Liver (tissue), 9 donors: Measurements from ENCODE around the gene HYOU1. TPM values are rescaled to one million over a fixed set of nuclear protein-coding genes. Genes with fewer than 3 reads are reported as not detected.
"Not testable (repeated sequence)": the region's sequence is repeated elsewhere in the genome, so short reads cannot be mapped to it uniquely, and the experiment has no call there.

Experiments used
- DNase-seq: peaks from one replicate; pipeline ENCODE4 v3.0.0-alpha.2; 2017; ENCODE audit warnings: low spot score
- H3K27ac ChIP-seq, 2 donors: one replicate each; pipeline ENCODE4 v1.7.0; 2013; ENCODE audit warnings: inconsistent platforms in 2 of 2, low read length in 2 of 2, control low read depth in 1 of 2, low read depth in 1 of 2, mild to moderate bottlenecking in 1 of 2
- H3K27me3 ChIP-seq, 4 donors: one replicate each; pipeline versions ENCODE4 v1.6.1 to v1.7.0; 2013; ENCODE audit warnings: low read length in 3 of 4, inconsistent platforms in 1 of 4, mild to moderate bottlenecking in 1 of 4, moderate library complexity in 1 of 4; ENCODE audit not compliant: control insufficient read depth in 4 of 4, insufficient read depth in 4 of 4
- H3K36me3 ChIP-seq, 4 donors: one replicate each; pipeline versions ENCODE4 v1.6.1 to v1.7.0; 2013; ENCODE audit warnings: low read length in 3 of 4, mild to moderate bottlenecking in 3 of 4, low read depth in 1 of 4, moderate library complexity in 1 of 4; ENCODE audit not compliant: control insufficient read depth in 4 of 4, insufficient read depth in 3 of 4
- H3K4me1 ChIP-seq, 4 donors: one replicate each; pipeline versions ENCODE4 v1.6.1 to v1.7.0; 2013; ENCODE audit warnings: low read length in 3 of 4, mild to moderate bottlenecking in 3 of 4, moderate library complexity in 1 of 4; ENCODE audit not compliant: control insufficient read depth in 4 of 4, insufficient read depth in 4 of 4
- H3K4me3 ChIP-seq, 3 donors: one replicate each; pipeline versions ENCODE4 v1.6.1 to v1.7.0; 2013; ENCODE audit warnings: low read length in 3 of 3, control low read depth in 1 of 3, low read depth in 1 of 3, mild to moderate bottlenecking in 1 of 3
- H3K9ac ChIP-seq, 2 donors: one replicate each; pipeline ENCODE4 v1.7.0; 2013; ENCODE audit warnings: low read length in 2 of 2, mild to moderate bottlenecking in 2 of 2, moderate library complexity in 2 of 2, control low read depth in 1 of 2, low read depth in 1 of 2
- H3K9me3 ChIP-seq, 4 donors: one replicate each; pipeline versions ENCODE4 v1.6.1 to v1.7.0; 2013; ENCODE audit warnings: low read length in 3 of 4; ENCODE audit not compliant: control insufficient read depth in 4 of 4
- FOXA1 ChIP-seq: IDR thresholded peaks from 2 replicates; pipeline ENCODE4 v1.6.1; 2016; ENCODE audit warnings: antibody characterized with exemption
- FOXA2 ChIP-seq: IDR thresholded peaks from 2 replicates; pipeline ENCODE4 v1.6.1; 2016; ENCODE audit warnings: antibody characterized with exemption
- GABPA ChIP-seq, 2 donors: IDR thresholded peaks in 1 of 2; conservative IDR thresholded peaks in 1 of 2; 2 replicates each; pipeline ENCODE4 v1.6.1; 2016; ENCODE audit warnings: antibody characterized with exemption in 2 of 2, mild to moderate bottlenecking in 1 of 2, moderate library complexity in 1 of 2
- HNF4G ChIP-seq: IDR thresholded peaks from 2 replicates; pipeline ENCODE4 v1.6.1; 2016; ENCODE audit warnings: antibody characterized with exemption
- JUND ChIP-seq, 2 donors: IDR thresholded peaks; 2 replicates each; pipeline ENCODE4 v1.6.1; 2016; ENCODE audit warnings: antibody characterized with exemption in 2 of 2
- NR2F2 ChIP-seq: IDR thresholded peaks from 2 replicates; pipeline ENCODE4 v1.6.1; 2016; ENCODE audit warnings: antibody characterized with exemption
- RXRA ChIP-seq, 2 donors: IDR thresholded peaks; 2 replicates each; pipeline ENCODE4 v1.6.1; 2017 to 2018; ENCODE audit warnings: antibody characterized with exemption in 2 of 2, mild to moderate bottlenecking in 1 of 2
- SP1 ChIP-seq: IDR thresholded peaks from 2 replicates; pipeline ENCODE4 v1.6.1; 2018; ENCODE audit warnings: antibody characterized with exemption, mild to moderate bottlenecking
- YY1 ChIP-seq: IDR thresholded peaks from 2 replicates; pipeline ENCODE4 v1.6.1; 2016; ENCODE audit warnings: antibody characterized with exemption, mild to moderate bottlenecking
- WGBS: extraction: QIAGEN DNeasy Blood & Tissue Kit; methylation state at CpG from one replicate; pipeline ENCODE4 v1.1.7; 2013; 5-methylcytosine and 5-hydroxymethylcytosine counted together
- polyA plus RNA-seq, 2 donors: library from polyadenylated mRNA; stranded (reverse) in 1 of 2; unstranded in 1 of 2; fragments of 200-250 nt in 1 of 2; fragments of >200 nt in 1 of 2; fragmentation: Nextera tagmentation in 1 of 2; extraction: Ambion mirVana in 1 of 2; gene quantifications; one replicate each; pipeline versions ENCODE4 v1.2.1 to v1.2.3, GENCODE V29; 2013 to 2015
- total RNA-seq, 2 donors: library from RNA; depleted of rRNA; stranded (reverse); fragments of >200 nt; gene quantifications; one replicate each; pipeline ENCODE4 v1.2.3, GENCODE V29; 2014
- TF ChIP-seq, protein P1 (sequence below): IDR thresholded peaks from 2 replicates; pipeline ENCODE4 v1.6.1; 2016; ENCODE audit warnings: antibody characterized with exemption, mild to moderate bottlenecking
- TF ChIP-seq, protein P2 (sequence below): fragments of 150-350 bp; IDR thresholded peaks from 2 replicates; pipeline ENCODE4 v1.5.1; 2017; ENCODE audit warnings: improper control_type of control experiment, low read depth, low read length; ENCODE audit not compliant: missing input control
- TF ChIP-seq, protein P3 (sequence below): IDR thresholded peaks from 2 replicates; pipeline ENCODE4 v1.6.1; 2016; ENCODE audit warnings: antibody characterized with exemption
- TF ChIP-seq, protein P4 (sequence below): IDR thresholded peaks from 2 replicates; pipeline ENCODE4 v1.6.1; 2016; ENCODE audit warnings: antibody characterized with exemption
- TF ChIP-seq, protein P5 (sequence below): IDR thresholded peaks from 2 replicates; pipeline ENCODE4 v1.6.1; 2016; ENCODE audit warnings: antibody characterized with exemption
- donor health status: healthy.
- donor health status: healthy.
- donor health status: healthy.
- donor health status: healthy.
- donor health status: healthy.

The HYOU1 gene
- total and polyA plus RNA-seq, 4 donors = 41.6 to 270 (median 119) TPM

DNA sequence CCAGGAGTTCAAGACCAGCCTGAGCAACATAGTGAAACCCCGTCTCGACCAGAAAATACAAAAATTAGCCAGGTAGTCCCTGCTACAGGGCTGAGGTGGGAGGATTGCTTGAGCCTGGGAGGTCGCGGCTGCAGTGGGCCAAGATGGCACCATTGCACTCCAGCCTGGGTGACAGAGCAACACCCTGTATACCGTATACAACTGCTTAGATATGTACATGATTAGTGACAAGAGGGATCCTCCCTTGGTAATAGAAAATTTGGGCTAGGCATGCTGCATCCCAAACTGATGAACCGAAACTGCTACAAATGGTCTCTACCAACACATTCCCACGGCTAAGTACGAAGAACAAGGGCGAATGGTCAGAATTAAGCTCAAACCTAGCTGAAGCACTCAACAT, 14.1 kb downstream of the HYOU1 start:
- 84% methylated on average over 9 of the region's 9 CpGs for WGBS

DNA sequence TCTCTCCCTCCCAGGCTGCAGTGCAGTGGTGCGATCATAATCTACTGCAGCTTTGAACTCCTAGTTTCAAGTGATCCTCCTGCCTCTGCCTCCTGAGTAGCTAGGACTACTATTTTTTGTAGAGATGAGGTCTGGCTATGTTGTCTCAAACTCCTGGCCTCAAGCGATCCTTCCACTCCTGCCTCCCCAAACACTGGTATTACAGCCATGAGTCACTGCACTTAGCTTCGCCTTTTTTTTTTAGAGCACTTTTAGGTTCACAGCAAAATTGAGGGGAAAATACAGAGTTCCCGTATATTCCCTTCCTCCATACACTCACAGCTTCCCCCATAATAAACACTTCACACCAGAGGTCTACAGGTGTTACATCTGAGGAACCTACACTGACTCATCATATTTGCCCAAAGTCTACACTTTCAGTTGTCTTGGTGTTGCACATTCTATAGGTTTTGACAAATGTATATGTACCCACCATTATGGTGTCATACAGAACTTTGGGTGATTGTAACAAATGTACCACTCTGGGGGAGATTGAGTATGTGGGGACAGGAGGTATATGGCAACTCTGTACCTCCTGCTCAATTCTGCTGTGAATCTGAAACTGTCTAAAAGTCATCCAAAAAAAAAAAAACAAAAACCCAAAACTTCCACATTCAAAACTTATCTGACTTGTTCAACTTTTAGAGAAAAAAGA, 15.0 kb downstream of the HYOU1 start:
- no peaks in the 10 kb centered on the region for H3K9me3 ChIP-seq
- no peaks in the 10 kb centered on the region for H3K27me3 ChIP-seq
- 95% methylated on average over 4 of the region's 4 CpGs for WGBS
- no peak overlapping the region for H3K27ac ChIP-seq
- TF ChIP-seq, protein P1, sequence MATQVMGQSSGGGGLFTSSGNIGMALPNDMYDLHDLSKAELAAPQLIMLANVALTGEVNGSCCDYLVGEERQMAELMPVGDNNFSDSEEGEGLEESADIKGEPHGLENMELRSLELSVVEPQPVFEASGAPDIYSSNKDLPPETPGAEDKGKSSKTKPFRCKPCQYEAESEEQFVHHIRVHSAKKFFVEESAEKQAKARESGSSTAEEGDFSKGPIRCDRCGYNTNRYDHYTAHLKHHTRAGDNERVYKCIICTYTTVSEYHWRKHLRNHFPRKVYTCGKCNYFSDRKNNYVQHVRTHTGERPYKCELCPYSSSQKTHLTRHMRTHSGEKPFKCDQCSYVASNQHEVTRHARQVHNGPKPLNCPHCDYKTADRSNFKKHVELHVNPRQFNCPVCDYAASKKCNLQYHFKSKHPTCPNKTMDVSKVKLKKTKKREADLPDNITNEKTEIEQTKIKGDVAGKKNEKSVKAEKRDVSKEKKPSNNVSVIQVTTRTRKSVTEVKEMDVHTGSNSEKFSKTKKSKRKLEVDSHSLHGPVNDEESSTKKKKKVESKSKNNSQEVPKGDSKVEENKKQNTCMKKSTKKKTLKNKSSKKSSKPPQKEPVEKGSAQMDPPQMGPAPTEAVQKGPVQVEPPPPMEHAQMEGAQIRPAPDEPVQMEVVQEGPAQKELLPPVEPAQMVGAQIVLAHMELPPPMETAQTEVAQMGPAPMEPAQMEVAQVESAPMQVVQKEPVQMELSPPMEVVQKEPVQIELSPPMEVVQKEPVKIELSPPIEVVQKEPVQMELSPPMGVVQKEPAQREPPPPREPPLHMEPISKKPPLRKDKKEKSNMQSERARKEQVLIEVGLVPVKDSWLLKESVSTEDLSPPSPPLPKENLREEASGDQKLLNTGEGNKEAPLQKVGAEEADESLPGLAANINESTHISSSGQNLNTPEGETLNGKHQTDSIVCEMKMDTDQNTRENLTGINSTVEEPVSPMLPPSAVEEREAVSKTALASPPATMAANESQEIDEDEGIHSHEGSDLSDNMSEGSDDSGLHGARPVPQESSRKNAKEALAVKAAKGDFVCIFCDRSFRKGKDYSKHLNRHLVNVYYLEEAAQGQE = no peak
- no peak for TF ChIP-seq YY1
- TF ChIP-seq, protein P2, sequence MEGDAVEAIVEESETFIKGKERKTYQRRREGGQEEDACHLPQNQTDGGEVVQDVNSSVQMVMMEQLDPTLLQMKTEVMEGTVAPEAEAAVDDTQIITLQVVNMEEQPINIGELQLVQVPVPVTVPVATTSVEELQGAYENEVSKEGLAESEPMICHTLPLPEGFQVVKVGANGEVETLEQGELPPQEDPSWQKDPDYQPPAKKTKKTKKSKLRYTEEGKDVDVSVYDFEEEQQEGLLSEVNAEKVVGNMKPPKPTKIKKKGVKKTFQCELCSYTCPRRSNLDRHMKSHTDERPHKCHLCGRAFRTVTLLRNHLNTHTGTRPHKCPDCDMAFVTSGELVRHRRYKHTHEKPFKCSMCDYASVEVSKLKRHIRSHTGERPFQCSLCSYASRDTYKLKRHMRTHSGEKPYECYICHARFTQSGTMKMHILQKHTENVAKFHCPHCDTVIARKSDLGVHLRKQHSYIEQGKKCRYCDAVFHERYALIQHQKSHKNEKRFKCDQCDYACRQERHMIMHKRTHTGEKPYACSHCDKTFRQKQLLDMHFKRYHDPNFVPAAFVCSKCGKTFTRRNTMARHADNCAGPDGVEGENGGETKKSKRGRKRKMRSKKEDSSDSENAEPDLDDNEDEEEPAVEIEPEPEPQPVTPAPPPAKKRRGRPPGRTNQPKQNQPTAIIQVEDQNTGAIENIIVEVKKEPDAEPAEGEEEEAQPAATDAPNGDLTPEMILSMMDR = no peak
- TF ChIP-seq JUND (IDR thresholded peaks at IDR 0.05) = no peak
- TF ChIP-seq, protein P3, sequence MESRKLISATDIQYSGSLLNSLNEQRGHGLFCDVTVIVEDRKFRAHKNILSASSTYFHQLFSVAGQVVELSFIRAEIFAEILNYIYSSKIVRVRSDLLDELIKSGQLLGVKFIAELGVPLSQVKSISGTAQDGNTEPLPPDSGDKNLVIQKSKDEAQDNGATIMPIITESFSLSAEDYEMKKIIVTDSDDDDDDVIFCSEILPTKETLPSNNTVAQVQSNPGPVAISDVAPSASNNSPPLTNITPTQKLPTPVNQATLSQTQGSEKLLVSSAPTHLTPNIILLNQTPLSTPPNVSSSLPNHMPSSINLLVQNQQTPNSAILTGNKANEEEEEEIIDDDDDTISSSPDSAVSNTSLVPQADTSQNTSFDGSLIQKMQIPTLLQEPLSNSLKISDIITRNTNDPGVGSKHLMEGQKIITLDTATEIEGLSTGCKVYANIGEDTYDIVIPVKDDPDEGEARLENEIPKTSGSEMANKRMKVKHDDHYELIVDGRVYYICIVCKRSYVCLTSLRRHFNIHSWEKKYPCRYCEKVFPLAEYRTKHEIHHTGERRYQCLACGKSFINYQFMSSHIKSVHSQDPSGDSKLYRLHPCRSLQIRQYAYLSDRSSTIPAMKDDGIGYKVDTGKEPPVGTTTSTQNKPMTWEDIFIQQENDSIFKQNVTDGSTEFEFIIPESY = no peak
- TF ChIP-seq HNF4G = no peak
- no peak for TF ChIP-seq FOXA1
- TF ChIP-seq RXRA (IDR thresholded peaks at IDR 0.05) = no peak
- TF ChIP-seq GABPA (IDR thresholded peaks at IDR 0.05 in 1 of 2, conservative IDR thresholded peaks at IDR 0.05 in 1 of 2) = no peak
- no peak for TF ChIP-seq FOXA2
- TF ChIP-seq, protein P4, sequence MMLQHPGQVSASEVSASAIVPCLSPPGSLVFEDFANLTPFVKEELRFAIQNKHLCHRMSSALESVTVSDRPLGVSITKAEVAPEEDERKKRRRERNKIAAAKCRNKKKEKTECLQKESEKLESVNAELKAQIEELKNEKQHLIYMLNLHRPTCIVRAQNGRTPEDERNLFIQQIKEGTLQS = no peak
- no peak overlapping the region for H3K9ac ChIP-seq
- peaks cover 8 to 24% (median 15%) of the 10 kb centered on the region in 4 donors for H3K36me3 ChIP-seq
- no peak for DNase-seq
- H3K4me1 ChIP-seq = no peaks in the 10 kb centered on the region
- no peak overlapping the region for H3K4me3 ChIP-seq

More for the DNA sequence above, 14.1 kb downstream of the HYOU1 start:
- Histone ChIP-seq H3K27me3 (no peaks in the 10 kb centered on the region), H3K4me3 (no peak overlapping the region), H3K27ac (no peak overlapping the region), H3K9ac (no peak overlapping the region), H3K36me3 (peaks cover 16 to 32% (median 19%) of the 10 kb centered on the region in 4 donors), H3K9me3 (no peaks in the 10 kb centered on the region), H3K4me1 (no peaks in the 10 kb centered on the region)
- DNase-seq = no peak
- TF ChIP-seq, protein P5, sequence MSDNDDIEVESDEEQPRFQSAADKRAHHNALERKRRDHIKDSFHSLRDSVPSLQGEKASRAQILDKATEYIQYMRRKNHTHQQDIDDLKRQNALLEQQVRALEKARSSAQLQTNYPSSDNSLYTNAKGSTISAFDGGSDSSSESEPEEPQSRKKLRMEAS = no peak
- TF ChIP-seq NR2F2 (no peak), FOXA2 (no peak), HNF4G (no peak), FOXA1 (no peak), SP1 (no peak), RXRA (IDR thresholded peaks at IDR 0.05) (no peak), JUND (IDR thresholded peaks at IDR 0.05) (no peak), YY1 (no peak)
- TF ChIP-seq, protein P4 = no peak
- TF ChIP-seq, protein P1 = no peak

DNA sequence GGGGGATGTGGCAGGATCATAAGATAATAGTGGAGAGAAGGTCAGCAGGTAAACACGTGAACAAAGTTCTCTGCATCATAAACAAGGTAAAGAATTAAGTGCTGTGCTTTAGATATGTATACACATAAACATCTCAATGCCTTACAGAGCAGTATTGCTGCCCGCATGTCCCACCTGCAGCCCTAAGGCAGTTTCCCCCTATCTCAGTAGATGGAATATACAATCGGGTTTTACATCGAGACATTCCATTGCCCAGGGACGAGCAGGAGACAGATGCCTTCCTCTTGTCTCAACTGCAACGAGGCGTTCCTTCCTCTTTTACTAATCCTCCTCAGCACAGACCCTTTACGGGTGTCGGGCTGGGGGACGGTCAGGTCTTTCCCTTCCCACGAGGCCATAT, 17.5 kb downstream of the HYOU1 start:
- H3K27me3 ChIP-seq, H3K9me3 ChIP-seq, H3K36me3 ChIP-seq, H3K4me1 ChIP-seq, DNase-seq, H3K27ac ChIP-seq, H3K4me3 ChIP-seq, H3K9ac ChIP-seq: not testable (repeated sequence)
- WGBS = 62% methylated on average over 11 of the region's 11 CpGs
